ENCODE results near the gene PLA2G2D. TPM values are rescaled to one million over a fixed set of nuclear protein-coding genes. Genes with fewer than 3 reads are reported as not detected.
A peak's percentile ranks its signal among the peaks of the same experiment; 100 is the strongest.

The PLA2G2D gene
- total RNA-seq, 1 donor = not detected

DNA sequence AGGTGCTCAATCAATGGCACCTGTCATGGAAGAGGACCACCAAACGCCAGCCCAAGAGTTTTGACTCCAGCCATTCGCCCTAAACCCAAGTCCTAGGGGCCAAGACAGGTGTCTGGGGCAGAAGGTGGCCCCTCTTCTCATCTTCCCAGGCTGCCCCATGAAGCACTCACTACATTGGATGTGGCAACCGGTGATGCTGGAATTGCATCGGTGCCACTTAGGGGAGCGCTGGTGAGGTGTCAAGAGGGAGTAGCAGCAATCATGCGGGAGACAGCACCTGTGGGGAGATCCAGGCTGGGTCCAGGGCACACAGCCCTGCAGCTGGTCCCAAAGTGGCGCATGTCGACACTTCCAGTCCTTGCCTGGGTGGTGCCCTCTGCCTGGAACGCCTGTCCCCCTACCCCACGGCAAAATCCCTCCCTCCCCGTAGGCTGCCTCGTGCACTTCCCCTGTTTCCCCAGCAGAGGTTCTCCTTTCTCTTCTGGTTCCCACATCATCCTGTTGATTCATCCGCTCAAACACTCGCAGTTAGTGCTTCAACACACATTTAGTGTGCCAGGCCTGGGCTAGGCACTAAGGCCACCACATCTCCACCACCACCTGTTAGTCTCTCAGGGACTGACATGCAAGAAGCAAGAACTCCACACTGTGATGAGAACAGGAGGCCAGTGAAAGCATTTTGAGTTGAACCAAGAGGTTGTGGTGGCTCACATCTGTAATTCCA lies 18.5 kb downstream of the PLA2G2D start:
- TF ChIP-seq, protein P1, sequence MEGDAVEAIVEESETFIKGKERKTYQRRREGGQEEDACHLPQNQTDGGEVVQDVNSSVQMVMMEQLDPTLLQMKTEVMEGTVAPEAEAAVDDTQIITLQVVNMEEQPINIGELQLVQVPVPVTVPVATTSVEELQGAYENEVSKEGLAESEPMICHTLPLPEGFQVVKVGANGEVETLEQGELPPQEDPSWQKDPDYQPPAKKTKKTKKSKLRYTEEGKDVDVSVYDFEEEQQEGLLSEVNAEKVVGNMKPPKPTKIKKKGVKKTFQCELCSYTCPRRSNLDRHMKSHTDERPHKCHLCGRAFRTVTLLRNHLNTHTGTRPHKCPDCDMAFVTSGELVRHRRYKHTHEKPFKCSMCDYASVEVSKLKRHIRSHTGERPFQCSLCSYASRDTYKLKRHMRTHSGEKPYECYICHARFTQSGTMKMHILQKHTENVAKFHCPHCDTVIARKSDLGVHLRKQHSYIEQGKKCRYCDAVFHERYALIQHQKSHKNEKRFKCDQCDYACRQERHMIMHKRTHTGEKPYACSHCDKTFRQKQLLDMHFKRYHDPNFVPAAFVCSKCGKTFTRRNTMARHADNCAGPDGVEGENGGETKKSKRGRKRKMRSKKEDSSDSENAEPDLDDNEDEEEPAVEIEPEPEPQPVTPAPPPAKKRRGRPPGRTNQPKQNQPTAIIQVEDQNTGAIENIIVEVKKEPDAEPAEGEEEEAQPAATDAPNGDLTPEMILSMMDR (IDR thresholded peaks at IDR 0.05; ENCODE audit: insufficient read depth, low read depth, low read length) = peak; percentile 76

DNA sequence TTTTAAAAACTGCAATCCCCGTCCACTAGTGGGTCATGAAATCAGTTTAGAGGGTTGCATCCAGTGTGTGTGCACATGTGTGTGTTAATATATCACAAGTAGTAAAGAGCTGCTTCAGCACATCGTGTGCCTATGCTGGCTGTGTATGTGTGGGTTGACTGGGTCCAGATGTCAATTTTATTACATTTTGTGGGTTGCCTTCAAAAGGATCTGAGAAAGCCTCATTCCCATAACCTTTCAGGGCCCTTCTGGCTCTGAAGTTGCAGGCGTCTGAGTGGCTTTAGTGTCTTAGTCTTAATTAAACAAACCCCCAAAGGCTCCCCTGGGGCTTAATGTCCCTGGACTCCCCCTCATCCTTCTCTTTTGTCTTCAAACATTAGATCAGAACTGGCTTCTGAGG lies 19.8 kb downstream of the PLA2G2D start:
- TF ChIP-seq, protein P1 (IDR thresholded peaks at IDR 0.05; ENCODE audit: insufficient read depth, low read depth, low read length) = no peak
- H3K4me3 ChIP-seq (ENCODE audit: low read depth, low read length) = no peak overlapping the region
- DNase-seq (ENCODE audit: low read depth) = peak; percentile 51

More for the DNA sequence above, 18.5 kb downstream of the PLA2G2D start:
- peak; percentile 47 for DNase-seq (ENCODE audit: low read depth)
- no peak overlapping the region for H3K4me3 ChIP-seq (ENCODE audit: low read depth, low read length)

DNA sequence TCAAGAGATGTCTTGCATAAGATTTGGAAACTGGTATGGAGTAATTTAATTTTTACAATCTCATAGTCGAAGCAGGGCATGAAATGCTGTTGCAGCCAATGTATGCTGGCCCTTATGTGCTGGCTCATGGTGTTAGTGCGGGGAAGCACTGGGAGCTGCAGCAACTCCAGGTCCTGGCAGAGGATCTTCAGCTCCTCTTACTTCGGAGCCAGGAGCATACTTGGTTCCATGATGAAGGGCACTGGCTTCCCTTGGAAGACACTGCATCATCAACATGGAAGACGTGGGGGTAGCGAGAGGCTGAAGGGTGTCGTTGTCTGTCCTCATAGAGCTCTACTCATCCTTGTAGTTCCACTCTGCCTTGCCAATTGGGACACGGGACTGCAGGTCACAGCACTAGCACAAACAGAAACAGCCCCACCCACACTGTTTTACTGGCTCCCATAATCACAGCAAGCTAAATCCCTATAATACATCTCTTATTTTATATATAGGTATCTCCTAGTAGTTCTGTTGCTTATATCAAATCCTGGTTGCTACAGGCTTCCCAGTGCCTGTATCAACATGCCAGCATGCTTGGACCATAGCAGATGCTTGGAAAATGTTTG lies 22.4 kb downstream of the PLA2G2D start:
- no peak for DNase-seq (ENCODE audit: low read depth)
- H3K4me3 ChIP-seq (ENCODE audit: low read depth, low read length) = no peak overlapping the region
- TF ChIP-seq, protein P1 (IDR thresholded peaks at IDR 0.05; ENCODE audit: insufficient read depth, low read depth, low read length) = no peak

DNA sequence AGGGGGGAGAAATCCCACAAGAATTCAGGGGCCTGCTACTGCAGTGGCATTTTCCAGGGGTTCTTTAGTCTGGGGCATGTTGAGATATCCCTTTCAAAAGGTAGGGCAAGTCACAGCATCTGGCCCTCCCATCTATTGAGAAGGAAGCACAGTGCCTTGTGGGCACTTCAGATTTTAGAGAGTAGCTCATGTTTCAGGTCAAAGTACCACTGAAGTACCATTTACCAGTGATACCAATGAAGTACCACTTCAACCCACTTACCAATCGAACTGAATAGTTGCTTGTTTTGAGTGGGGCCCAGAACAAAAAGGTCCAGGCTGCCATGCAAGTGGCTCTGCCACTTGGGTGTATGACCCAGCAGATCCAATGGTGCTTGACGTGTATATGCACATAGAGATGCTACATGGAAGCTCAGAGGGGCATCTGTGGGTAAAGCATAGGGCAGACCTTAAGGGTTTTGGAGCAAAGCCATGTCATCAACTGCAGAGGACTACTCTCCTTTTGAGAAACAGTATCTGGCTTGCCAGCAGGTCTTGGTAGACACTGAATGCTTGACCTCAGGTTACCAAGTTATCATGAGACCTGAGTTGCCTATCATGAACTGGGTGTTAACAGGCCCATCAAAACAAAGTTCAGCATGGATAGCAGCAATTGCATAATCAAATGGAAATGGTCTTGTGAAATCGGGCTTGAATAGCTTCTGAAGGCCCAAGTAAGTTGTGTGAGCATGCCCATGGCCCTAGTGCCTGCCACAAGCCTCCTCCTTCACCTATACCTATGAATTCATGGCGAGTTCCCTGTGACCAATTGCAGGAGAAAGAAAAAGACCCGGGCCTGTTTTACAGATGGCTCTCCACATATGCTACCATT lies 23.5 kb downstream of the PLA2G2D start:
- peak; percentile 10 for DNase-seq (ENCODE audit: low read depth)
- TF ChIP-seq, protein P1 (IDR thresholded peaks at IDR 0.05; ENCODE audit: insufficient read depth, low read depth, low read length) = no peak
- no peak overlapping the region for H3K4me3 ChIP-seq (ENCODE audit: low read depth, low read length)

DNA sequence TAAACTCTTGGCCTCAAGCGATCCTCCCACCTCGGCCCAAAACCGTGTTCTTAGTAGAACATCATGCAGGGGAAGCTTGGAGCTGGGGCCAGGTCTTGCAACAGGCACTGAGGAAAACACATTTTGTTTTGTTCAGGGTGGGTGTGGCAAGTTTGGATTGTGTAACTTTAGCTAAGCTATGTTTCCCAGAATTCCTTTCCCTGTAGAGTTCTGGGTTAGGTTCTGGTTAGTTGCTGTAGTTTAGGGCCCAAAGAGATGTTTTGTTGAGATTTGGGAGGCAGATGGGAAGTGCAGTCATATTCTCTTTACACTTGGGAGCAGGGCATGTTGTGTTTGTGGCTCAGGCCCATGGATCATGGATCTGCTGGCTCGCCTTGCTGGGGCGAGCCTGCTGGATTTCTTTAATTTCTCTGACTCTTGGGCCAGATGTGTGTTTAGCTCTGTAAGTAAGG lies 25.4 kb downstream of the PLA2G2D start:
- TF ChIP-seq, protein P1 (IDR thresholded peaks at IDR 0.05; ENCODE audit: insufficient read depth, low read depth, low read length) = no peak
- DNase-seq (ENCODE audit: low read depth) = peak; percentile 41
- H3K4me3 ChIP-seq (ENCODE audit: low read depth, low read length) = no peak overlapping the region

DNA sequence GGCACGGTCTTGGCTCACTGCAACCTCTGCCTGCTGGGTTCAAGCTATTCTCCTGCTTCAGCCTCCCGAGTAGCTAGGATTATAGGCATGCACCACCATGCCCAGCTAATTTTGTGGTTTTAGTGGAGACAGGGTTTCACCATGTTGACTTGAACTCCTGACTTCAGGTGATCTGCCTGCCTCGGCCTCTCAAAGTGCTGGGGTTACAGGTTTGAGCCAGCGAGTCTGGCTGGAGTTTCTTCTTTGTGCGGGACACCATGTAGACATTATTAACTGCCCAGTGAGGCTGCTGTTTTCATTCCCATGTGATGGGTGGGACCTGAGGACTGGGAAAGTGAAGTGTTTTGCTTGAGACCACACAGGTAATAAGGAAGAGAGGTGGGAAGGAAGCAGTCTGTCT lies 26.0 kb downstream of the PLA2G2D start:
- DNase-seq (ENCODE audit: low read depth) = no peak
- TF ChIP-seq, protein P1 (IDR thresholded peaks at IDR 0.05; ENCODE audit: insufficient read depth, low read depth, low read length) = no peak
- H3K4me3 ChIP-seq (ENCODE audit: low read depth, low read length) = no peak overlapping the region

Measured in fibroblast of villous mesenchyme (primary cell).